ENCODE measurements around the gene SLCO4A1.
"Not testable (repeated sequence)": the region's sequence is repeated elsewhere in the genome, so short reads cannot be mapped to it uniquely, and the experiment has no call there.

SLCO4A1 gene

DNA sequence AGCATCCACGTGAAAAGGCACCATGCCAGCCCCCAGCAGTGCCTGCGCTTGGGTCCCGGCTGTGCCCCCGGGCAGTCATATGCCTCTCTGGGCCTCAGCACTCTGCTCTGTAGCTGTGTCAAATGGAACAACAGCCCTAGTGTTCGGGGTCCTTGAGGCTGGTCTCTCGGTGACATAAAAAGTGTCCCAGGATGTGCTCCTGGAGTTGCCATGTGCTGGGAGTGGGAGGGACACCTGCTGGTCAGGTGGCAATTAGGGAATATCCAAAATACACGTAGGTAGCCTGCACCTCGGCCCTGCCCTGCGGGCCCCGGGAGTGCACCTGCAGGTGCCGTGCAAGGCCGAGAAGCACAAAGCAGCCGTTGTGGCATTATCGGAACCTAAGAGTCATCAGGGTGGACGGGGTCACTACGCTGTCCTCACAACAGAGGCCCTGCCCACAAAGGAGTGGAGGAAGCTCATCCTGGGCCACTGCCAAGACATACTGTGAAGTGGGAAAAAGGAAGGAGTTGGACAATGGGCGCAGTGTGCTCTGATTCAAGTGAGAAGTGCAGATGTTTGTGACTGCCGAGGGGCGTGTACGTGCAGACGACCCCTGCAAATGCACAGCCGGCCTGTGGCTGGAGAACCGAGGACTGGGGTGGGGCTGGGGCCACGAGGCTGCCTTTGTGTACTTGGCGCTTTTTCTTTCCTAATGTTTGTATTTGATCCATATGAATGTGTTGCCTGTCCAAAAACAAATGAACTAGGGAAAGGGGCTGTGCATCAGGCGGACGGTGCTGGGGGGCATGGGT is 24.6 kb downstream of the SLCO4A1 start:
- no peak for DNase-seq (ENCODE audit: low read depth)

DNA sequence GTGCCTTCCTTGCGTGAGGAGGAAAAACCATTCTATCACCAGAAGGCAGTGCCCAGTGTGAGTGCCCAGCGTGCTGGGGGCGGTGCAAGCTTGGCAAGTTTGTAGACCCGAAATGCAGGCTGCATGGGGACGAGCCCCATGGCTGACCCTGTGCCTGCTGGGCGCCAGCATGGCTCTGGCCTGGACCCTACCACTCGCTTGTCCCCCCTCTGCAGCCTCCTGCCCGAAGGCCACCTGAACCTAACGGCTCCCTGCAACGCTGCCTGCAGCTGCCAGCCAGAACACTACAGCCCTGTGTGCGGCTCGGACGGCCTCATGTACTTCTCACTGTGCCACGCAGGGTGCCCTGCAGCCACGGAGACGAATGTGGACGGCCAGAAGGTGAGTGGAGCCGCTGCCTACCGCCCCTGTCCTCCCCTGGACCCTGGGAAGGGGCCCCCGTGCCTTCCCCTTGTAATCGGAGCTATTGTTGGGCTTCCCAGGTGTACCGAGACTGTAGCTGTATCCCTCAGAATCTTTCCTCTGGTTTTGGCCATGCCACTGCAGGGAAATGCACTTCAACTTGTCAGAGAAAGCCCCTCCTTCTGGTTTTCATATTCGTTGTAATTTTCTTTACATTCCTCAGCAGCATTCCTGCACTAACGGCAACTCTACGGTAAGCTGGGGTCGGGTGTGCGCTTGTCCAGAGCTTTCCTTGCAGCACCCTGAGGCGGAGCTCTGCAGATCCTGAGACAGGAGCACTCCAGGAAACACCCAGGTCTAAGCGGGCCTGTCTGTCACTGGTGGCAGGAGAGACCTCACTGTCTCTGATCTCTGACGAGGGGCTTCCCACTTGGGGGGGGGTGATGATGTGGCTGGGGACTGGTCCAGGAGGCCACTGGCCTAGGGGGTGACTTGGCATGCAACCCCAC is 25.5 kb downstream of the SLCO4A1 start:
- DNase-seq (ENCODE audit: low read depth) = no peak

DNA sequence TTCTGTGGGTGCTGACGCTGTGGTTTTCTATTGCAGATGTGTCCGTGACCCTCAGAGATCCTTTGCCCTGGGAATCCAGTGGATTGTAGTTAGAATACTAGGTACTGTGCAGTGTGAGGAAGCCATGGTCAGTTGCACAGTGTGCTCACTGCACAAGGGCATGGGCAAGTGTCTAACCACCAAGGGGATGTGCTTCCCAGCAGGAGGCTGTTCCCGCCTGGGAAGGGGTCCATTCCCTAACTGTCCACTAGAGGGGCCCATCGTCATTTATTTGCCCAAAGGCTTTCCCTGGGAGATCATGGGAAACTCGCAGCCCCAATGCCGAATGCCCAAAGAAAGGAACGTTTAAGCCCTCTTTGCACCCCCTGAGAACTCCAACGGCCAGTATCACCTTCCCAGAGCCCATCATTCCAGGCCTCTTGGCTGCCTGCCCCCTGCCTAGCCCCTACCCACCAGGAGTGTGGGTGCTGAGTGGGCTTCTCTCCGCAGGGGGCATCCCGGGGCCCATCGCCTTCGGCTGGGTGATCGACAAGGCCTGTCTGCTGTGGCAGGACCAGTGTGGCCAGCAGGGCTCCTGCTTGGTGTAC is 26.2 kb downstream of the SLCO4A1 start:
- DNase-seq (ENCODE audit: low read depth) = no peak

DNA sequence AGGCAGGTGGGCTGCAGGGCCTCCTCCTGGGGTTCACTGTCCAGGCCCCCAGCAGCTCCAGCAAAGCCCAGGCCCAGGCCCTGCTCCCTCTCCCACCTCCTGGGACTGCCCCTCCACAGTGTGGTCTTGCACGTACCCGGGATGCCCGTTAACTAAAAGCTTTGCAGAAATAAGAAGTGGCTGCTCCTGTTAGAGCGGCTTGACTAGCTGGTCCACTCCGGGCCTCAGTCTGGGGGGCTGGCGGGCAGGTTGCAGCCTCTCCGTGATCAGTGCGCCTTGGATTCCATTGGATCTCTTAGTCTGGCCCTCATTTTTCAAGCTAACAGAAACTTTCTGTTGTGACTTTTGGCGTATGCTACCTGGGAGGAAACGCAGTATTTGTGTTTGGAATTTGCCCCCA is 26.9 kb downstream of the SLCO4A1 start:
- DNase-seq (ENCODE audit: low read depth) = no peak

DNA sequence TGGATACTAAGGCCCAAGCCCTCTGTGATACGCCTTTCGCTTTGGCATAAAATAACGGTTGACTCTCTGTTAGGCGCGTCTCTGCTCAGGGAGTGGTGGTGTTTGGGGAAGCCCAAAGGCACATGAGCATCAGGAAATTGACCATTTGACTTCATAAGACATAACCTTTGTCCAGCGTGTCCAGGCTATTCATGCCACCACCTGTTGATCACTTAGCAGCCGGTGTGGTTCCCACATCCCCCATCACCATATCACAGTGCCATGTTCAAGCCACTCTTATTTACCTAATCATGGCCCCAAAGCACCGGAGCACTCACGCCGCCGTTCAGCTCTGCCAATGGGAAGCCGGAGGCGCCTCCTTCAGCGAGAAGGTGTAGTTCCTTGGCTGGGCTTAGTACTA is 27.9 kb downstream of the SLCO4A1 start:
- no peak for DNase-seq (ENCODE audit: low read depth)

DNA sequence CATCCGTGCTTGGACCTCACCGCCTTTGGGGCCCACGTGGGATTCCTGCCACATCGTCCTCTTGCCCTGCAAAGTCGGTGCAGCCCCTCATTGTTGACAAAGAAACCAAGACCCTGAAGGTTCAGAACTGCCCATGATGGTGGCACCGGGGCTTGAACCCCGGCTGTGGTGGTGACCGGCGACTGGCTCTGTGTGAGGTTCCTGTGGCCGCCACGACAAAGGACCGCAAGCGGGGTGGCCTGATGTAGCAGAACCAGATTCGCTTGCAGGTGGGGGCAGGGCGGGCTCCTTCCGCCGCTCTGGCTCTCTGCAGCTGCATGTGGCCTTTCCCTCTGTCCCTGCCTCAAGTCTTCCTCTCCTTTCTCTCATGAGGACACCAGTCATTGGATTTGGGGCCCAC is 28.7 kb downstream of the SLCO4A1 start:
- no peak for DNase-seq (ENCODE audit: low read depth)

DNA sequence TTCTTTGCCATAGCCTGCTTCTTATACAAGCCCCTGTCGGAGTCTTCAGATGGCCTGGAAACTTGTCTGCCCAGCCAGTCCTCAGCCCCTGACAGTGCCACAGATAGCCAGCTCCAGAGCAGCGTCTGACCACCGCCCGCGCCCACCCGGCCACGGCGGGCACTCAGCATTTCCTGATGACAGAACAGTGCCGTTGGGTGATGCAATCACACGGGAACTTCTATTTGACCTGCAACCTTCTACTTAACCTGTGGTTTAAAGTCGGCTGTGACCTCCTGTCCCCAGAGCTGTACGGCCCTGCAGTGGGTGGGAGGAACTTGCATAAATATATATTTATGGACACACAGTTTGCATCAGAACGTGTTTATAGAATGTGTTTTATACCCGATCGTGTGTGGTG is 29.5 kb downstream of the SLCO4A1 start:
- DNase-seq (ENCODE audit: low read depth) = no peak

DNA sequence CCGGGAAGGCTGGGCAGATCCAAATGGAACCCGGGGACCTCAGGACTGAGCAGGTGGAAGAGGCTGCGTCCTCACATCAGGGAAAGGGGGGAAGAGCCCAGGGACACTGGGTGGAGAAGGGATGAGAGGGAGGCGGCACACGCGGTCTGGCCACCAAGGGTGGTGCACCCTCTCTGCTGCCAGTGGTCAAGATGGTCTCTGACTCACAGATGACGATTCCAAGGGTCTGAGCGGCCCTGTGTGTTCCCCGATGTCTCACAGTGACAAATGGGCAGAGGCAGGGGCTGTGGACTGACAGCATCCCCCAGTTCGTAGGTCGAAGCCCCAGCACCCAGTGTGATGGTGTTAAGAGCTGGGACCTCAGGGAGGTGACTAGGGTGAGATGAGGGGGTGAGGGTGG is 32.1 kb downstream of the SLCO4A1 start:
- DNase-seq (ENCODE audit: low read depth) = no peak

DNA sequence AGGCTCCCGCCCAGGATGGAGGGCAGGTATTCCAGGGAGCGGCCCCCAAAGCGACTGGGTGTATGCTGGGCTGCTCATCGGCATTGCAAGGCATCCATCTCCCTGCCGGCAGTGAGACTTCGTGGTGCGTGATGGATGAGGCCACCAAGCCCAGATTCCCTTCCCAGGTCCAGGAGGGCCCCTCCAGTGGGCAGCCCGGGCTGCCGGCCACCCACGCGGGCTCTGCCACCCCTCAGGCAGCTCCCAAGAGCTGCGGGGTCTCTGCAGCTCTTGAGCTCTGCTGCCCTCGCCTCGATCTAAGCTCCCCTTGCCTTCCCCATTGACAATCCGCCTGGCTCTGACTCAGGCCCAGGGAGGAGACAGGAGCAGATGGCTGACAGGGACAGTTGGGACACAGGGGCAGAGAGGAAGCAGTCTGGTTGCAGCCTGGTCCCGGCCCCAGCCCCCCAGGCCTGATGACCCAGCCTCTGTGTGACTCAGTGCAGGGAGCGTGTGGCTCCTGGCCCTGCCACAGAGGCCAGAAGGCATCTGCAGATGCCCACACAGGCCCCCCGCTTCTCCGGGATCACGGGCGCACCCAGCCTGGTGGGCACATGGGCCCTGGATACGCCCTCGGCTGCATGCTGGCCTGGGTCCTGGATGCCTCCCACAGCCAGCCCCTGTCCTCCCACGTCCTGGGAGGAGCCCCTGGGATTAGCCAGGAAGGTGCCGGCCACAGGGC is 33.0 kb downstream of the SLCO4A1 start:
- DNase-seq (ENCODE audit: low read depth) = no peak

DNA sequence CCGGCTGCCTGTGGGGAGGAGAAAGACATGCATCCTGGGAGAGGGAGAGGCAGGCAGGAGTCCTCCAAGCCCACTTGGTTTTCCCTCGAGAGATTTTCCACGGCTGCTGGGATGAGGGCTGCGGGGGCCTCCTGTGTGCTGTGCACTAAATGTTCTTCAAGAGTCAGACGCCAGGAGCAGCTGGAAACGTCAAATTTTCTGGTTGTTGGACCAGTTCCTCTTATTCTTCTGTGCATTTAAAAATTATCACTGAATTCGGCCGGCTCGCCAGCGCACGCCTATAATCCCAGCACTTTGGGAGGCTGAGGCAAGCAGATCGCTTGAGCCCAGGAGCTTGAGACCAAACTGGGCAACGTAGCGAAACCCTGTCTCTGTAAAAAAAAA is 33.6 kb downstream of the SLCO4A1 start:
- no peak for DNase-seq (ENCODE audit: low read depth)

DNA sequence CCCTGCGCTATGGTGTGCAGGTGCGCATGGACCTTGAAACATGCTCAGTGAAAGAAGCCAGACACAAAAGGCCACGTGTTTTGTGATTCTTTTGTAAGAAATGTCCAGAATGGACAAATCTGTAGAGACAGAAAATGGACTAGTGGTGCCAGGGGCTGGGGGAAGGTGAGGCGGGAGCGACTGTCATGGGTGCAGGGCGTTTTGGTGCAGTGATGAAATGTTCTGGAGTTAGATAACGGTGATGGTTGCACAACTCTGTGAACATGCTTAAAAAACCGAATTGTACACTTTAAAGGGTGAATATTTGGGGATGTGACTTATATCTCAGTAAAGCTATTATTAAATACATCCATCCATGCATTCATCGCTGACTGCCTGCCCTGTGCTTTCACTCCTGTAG is 34.7 kb downstream of the SLCO4A1 start:
- DNase-seq (ENCODE audit: low read depth) = no peak

DNA sequence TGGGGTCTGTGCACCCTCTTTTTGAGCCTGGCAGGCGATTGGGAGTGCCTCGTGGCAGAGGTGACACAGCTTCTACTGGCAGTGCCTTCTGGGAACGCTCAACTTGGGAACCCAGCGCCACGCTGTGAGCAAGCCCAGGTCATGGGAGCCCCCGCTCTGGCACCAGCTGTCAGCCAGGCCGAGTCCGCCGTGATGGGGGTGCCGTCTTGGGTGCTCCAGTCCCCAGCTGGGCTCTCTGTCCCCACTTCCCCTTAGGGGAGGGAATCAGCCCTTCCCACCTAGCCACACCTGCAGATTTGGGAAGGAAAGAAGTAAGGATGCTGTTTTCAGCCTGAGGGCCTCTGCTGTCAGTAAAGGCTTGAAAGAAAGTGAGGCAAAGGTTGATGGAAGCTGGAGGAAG is 35.4 kb downstream of the SLCO4A1 start:
- DNase-seq (ENCODE audit: low read depth) = no peak

DNA sequence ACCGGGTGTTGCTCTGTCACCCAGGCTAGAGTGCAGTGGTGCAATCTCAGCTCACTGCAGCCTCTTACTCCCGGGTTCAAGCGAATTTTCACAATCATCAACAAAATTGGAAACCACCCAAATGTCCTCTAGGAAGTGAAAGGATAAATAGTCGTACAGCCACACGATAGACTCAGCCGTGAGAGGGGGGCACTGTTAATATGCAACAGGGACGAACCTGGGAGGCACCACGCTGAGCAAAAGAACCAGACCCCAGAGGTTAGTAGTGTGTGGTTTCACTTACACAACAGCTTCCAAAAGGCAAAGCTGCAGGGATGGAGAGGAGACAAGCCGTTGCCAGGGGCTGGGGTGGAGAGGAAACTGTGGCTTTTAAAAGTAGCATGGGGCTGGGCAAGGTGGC is 36.2 kb downstream of the SLCO4A1 start:
- DNase-seq (ENCODE audit: low read depth) = no peak

DNA sequence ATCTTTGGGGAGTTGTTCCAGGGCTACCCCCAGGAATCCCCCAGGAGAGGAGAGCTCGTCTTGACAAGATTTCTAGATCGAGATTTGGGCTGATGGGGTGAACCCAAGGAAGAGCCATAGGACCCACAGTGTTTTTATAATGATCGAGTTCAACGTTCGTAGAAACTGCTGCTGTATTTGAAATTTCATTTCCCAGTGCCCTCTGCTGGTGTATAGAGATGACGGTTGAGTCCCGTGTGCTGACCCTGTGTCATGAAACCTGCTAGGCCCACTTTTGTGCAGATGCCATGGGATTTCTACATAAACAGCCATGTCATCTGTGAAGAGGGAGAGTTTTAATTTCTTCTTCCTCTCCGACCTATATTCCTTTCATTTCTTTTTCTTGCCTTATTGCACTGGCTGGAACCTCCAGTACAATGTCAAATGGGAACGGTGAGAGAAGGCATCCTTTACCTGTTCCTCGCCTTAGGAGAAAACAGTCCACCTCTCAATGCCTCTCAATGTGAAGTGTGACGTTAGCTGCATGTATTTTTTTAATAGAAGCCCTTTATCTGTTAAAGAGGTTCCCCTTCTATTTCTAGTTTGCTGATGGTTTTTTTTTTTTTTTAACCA is 37.8 kb downstream of the SLCO4A1 start:
- no peak for DNase-seq (ENCODE audit: low read depth)

DNA sequence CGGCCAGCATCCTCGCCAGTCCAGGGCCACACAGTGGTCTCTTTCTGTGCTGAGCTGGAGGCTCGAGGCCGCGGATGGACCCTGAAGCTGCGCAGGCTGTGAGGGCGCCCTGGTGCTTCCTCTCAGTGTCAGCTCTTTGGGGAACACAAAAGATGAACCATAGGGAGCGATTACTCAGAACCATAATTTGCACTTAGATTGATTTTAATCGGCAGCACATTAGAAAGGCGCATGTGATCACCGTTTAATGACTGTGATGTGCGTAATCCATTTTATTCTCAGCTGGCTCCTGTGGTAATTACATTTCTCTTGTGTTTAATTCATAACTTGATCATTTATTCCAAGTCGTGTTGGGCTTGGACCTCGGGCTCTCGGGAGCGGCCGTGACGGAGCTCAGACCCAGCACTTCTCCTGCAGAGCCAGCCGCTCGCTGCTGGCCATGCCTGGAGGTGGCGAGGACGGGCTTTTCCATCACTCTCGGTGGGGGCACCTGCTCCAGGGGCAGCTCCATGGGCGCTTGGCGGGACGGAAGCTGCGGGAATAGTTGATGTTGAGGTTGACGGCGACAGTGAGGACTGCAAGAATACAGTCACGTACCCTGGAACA is 40.7 kb downstream of the SLCO4A1 start:
- DNase-seq (ENCODE audit: low read depth) = no peak

DNA sequence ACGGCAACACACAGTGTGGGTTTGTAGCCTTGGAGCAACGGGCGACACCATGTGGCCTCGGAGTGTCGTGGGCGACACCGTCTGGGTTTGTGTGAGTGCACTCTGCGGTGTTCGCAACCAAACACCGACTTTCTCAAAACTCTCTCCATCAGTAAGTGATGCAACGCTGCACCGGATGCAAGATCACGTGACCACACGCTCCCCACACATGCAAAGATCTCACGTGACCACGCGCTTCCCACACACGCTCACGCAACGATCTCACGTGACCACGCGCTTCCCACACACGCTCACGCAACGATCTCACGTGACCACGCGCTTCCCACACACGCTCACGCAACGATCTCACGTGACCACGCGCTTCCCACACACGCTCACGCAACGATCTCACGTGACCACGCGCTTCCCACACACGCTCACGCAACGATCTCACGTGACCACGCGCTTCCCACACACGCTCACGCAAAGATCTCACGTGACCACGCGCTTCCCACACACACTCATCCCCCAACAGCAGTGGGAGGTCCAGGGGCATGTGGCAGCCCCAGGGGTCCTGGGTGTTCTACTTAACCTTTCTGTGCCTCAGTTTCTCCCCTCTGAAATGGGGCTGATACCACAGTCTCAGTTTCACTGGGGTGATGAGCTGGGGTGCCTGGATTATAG is 41.5 kb downstream of the SLCO4A1 start:
- DNase-seq (ENCODE audit: low read depth) = not testable (repeated sequence)

DNA sequence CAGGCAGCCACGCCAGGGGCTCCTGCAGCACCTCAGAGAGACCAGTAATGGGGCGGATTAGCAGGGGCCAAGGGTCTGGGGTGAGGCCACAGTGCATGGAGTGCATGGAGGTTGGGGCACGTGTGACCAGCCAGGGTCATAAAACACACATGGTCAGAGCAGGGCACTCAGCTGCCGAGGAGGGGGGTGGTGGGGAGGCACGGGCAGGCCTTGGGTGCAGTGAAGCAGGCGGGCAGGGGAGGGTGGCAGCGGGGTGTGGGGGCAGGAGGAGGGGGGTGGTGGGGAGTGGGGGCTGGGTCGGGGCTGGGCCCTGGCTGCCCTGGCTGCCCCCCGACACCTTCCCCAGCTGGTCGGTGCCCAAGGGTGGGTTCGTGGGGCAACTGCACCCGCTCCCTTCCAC is 42.7 kb downstream of the SLCO4A1 start:
- DNase-seq (ENCODE audit: low read depth) = no peak

DNA sequence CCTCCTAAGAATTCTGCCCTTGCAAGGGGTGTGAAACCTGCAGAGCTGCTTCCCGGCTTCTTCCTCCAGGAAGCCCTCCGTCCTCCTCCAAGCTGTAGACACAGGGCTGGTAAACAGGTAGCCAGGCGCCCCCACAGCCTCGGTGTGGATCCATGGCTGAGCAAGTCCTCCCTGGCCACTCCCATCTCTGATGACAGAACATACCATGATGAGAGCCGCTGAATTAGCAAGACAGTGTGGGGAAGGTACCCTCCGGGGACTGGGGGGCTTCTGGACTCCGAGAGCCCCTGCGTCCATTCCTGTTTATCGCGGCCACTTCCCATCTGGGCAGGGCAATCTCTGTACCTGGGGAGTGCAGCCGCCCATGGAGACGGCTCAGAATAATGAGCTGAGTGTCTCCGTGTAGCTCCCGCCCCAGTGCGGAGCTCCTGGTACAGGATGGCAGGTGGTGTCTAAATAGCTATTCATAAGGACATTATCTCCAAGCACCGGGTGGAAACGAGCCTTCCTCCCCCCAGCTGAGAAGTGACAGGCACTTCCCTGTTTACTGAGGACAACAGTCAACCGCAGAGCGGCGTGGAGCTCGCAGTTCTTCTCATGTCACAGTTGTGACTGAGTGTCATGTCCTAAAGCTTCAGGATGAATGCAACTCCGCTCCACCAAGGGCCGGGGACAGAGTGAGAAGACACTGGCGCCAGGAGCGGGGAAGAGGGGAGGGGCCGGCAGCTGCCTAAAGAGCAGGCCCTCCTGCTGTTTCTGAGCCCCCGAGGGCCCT is 43.7 kb downstream of the SLCO4A1 start:
- DNase-seq (ENCODE audit: low read depth) = no peak

DNA sequence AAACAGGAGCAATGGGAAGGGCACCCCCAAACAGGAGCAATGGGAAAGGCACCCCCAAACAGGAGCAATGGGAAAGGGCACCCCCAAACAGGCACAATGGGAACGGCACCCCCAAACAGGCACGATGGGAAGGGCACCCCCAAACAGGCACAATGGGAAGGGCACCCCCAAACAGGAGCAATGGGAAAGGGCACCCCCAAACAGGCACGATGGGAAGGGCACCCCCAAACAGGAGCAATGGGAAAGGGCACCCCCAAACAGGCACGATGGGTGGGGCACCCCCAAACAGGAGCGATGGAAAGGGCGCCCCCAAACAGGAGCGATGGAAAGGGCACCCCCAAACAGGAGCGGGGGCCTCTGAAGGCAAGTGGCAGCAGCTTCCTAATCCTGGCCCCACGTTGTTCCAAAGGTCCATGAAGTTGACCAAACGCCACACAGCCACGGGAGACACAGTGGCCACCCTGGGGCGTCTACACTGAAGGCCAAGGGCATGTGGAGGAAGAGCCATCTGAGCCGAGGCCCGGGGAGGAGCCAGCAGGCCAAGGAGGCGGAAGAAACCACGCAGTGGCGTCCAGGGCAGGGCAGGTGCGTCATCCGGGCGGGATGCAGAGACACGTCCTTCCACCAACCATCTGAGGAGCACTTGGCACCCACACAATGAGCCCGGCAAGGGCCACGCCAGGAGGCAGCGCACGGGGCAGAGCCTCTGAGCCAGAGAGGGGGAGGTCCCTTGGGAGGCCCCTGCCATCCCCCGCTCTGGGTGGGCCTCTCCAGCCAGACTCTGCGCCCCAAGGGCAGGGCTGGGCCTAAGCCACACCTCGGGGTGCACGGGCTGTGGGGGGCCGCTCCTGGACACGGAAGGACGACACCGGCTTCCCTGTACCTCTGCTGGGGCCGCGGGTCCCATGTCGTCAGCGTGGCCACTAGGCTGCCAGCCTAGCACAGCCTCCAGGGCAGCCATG is 44.8 kb downstream of the SLCO4A1 start:
- no peak for DNase-seq (ENCODE audit: low read depth)

Data from T-helper 22 cell (primary cell).